Lung microvascular endothelial cell (primary cell): ENCODE measurements around the gene ZNF429. TPM values are rescaled to one million over a fixed set of nuclear protein-coding genes. Genes with fewer than 3 reads are reported as not detected.
"Not testable (repeated sequence)": the region's sequence is repeated elsewhere in the genome, so short reads cannot be mapped to it uniquely, and the experiment has no call there.

ENCODE experiments used
- DNase-seq, 2 donors: peaks; one replicate each; pipeline versions ENCODE4 v3.0.0 to v3.0.0-alpha.2; 2010; ENCODE audit warnings: low read depth in 2 of 2
- total RNA-seq: library from RNA; depleted of rRNA; stranded (reverse); fragments of >200 nt; gene quantifications from 2 replicates; pipeline ENCODE4 v1.2.1, GENCODE V29; 2014

The ZNF429 gene
- 1.1 and 3.8 TPM in 2 replicates for total RNA-seq

- peak; percentile 89 to 91 for DNase-seq
Measured at GRCh38 chr19:21505459-21506451, at the start of gene ZNF429. ZNF429 (plus strand) TSS chr19:21505602; CDS start chr19:21505772, 170 bp downstream.

GRCh38 chr19:21460686-21461085, 44.7 kb upstream of the ZNF429 start:
- DNase-seq, result no peak

DNA sequence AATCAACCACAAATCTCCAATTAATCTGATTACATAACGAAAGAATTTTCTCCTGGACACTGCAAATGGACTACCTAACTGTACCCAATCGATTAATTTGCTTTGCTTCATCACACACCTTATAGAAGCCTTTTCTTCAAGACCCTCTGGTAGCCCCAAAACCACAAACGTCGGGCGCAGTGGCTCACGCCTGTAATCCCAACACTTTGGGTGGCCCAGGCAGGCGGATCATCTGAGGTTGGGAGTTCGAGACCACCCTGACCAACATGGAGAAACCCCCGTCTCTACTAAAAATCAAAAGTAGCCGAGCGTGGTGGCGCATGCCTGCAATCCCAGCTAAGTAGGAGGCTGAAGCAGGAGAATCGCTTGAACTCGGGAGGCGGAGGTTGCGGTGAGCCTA, 42.9 kb upstream of the ZNF429 start:
- no peak for DNase-seq

- peak in 1 of 2 donors; percentile 7 for DNase-seq
Measured at GRCh38 chr19:21463449-21464105, 41.8 kb upstream of the ZNF429 start.

GRCh38 chr19:21466627-21467026, 38.8 kb upstream of the ZNF429 start:
- DNase-seq, result no peak

DNA sequence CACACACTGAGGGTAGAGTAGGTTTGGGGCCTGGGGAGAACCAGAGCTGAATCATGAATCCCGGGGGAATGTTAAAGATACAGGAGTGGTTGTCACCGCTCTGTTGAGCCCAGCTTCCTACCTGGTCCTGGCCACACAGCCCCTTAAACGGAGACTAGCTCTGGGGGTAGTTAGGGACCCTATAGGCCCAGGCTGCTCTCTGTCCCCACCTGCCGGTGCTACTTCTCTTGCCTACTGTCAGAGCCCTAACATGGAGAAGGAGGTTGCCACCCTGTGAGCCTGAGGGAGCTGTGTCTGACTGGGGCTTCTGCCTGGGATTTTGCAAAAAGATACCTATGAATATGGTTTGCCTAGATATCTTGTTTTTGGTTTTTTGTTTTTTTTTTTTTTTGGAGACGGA, 36.6 kb upstream of the ZNF429 start:
- DNase-seq, result no peak

DNA sequence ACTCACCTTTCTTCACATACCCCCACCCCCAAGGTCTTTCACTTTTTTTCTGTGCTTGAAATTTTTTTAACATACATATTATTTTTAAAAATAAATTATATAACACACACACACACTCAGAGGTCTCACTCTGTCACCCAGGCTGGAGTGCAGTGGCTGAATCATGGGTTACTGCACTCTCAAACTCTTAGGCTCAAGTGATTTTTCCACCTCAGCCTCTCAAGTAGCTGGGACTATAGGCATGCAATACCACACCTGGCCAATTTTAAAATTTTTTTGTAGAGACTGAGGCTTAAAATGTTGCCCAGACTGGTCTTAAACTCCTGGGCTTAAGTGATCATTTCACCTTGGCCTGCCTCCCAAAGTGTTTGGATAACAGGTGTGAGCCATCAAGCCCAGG, 32.9 kb upstream of the ZNF429 start:
- DNase-seq, result no peak

- peak; percentile 41 to 52 for DNase-seq
Measured at GRCh38 chr19:21474671-21475181, 30.7 kb upstream of the ZNF429 start.

DNA sequence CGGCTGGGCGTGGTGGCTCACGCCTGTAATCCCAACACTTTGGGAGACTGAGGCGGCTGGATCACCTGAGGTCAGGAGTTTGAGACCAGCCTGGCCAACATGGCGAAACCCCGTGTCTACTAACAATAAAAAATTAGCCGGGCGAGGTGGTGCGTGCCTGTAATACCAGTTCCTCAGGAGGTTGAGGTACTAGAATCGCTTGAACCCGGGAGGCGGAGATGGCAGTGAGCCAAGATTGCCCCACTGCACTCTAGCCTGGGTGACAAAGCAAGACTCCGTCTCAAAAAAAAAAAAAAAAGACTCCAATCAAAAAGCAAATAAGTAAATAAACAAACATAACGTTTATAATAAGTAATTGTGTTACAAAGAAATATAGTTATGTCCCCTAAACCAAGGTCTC, 23.0 kb upstream of the ZNF429 start:
- DNase-seq, result not testable (repeated sequence)

GRCh38 chr19:21482863-21483276, 22.5 kb upstream of the ZNF429 start:
- peak; percentile 32 to 53 for DNase-seq

DNA sequence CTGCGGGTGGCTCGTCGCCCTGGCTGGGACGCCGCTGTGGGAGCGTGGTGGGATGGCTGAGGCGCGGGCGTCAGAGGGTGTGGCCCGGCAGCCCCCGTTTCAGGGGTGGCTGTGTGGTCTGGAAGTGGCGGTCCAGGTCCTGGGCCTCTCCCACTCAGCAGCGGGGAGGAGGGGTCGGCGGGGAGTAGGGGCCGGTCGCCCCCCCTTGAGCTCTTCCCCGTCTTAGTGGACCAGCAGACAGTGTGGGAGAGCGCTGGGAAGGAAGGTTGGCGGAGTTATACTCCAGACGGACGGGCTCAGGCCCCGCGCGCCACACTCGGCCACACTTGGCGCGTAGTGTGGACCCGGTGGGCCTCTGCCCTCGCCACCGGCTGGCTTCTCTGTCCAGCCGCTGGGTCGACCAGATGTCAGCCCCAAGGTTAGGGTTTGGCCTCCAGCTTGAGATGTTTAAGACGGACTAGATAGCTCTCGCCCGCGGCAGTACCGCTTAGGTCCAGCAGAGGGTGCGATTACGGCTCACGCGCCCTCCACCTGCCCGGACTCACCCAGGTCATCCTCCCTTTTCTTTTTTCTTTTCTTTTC, 21.7 kb upstream of the ZNF429 start:
- peak in 1 of 2 donors; percentile 31 for DNase-seq

DNA sequence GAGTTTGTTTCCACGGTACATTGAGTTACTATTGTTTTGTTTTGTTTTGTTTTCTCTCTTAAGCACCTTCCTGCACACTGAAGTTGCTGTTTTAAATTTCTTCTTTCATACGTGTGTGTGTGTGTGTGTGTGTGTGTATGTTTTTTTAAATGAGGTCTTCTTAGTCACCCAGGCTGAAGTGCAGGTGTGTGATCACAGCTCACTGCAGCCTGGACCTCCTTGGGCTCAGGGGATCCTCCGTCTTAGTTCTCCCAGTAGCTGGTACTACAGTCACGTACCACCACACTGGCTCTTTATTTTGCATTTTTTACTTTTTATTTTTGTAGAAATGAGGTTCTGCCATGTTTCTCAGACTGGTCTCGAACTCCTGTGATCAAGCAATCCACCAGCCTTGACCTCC, 20.8 kb upstream of the ZNF429 start:
- DNase-seq, result no peak

DNA sequence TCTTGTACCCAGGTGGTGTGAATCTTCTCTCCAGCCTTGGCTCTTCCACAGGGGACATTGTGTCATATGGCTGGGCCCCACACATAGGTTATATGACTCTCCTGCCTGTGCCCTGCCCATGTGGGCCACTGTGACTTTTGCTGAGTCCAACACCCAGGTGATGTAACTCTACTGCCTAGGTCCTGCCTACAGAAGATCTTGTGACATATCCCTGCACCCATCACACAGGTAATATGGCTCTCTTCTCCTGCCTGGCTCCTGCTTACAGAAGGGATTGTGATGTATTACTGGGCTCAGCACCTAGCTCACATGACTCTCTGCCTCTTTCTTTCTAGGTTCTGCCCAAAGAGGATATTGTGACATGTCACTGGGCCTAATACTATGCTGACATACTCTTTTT, 19.5 kb upstream of the ZNF429 start:
- no peak for DNase-seq

DNA sequence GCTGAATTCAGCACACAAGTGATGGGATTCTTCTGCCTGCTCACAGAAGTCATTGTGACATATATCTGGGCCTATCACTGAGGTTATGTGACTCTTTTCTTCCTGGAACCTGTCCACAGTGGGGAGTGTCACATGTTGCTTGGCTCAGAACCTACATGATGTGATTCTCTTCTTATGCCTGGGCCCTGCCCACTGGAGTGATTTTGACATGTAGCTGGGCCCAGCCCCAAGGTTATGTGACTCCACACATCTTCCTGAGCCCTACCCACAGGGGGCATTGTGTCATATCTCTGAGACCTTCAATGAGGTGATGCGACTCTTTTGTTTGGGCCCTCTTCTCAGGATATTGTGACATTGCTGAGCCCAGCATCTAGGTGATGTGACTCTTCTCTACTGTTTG, 17.4 kb upstream of the ZNF429 start:
- no peak for DNase-seq

GRCh38 chr19:21491146-21491545, 14.3 kb upstream of the ZNF429 start:
- no peak for DNase-seq

DNA sequence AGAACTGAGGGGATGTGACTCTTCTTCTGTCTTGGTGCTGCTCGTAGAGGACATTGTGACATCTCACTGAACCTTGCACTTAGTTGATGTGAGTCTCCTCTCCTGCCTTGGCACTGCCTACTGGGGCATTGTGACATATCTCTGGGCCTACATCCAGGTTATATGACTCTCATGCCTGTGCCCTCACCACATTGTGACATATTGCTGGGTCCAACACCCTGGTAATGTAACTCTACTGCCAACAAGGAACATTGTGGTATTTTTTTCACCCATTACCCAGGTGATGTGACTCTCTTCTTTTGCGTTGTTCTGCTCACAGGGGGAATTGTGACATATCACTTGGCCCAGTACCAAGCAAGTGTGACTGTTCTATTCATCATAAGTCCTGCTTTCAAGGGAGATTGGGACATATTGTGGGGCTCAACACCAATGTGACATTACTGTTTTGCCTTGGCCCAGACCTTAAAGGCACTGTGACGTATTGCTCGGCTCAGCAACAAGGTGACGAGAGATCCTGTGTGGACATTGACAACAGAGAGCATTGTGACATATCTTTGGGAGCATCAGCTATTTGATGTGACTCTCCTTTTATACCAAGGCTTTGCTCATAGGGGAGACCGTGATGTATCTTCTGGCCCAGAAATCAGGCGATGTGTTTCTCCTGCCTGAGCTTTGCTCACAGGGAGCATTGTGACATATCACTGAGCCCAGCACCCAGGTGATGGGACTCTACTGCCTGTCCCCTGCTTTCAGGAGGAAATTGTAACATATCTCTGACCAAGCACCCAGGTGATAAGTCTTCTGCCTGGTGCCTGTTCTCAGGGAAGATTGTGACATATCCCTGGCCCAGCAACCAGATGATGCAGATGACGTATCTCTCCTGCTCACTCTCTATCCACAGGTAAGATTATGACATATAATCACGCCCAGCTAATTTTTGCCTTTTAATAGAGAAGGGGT, 12.2 kb upstream of the ZNF429 start:
- no peak for DNase-seq

GRCh38 chr19:21496876-21497275, 8.5 kb upstream of the ZNF429 start:
- no peak for DNase-seq

GRCh38 chr19:21498651-21499050, 6.8 kb upstream of the ZNF429 start:
- no peak for DNase-seq

GRCh38 chr19:21508198-21508597, 2.8 kb downstream of the ZNF429 start:
- DNase-seq, result no peak

DNA sequence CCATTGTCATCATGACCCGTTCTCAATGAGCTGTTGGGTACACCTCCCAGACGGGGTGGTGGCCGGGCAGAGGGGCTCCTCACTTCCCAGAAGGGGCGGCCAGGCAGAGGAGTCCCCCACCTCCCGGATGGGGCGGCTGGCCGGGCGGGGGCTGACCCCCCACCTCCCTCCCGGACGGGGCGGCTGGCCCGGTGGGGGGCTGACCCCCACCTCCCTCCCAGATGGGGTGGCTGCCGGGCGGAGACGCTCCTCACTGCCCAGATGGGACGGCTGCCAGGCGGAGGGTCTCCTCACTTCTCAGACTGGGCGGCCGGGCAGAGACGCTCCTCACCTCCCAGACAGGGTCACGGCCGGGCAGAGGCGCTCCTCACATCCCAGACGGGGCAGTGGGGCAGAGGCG, 5.7 kb downstream of the ZNF429 start:
- not testable (repeated sequence) for DNase-seq

DNA sequence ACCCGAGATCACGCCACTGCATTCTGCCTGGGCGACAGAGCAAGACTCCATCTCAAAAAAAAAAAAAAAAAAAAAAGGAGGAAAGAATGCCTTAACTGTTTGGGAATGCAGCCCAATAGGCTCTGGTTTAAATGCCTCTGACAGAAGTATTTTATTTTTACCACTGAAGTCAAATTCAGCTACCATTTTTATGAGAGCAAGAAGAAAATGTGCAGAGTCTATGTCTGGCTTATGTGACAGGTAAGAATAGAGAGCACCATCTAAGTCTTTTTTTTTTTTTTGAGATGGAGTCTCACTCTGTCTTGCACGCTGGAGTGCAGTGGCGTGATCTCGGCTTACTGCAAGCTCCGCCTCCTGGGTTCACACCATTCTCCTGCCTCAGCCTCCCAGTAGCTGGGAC, 7.2 kb downstream of the ZNF429 start:
- DNase-seq, result not testable (repeated sequence)
